Neural cell (in vitro differentiated cells): ENCODE results near the gene OAS3. TPM values are rescaled to one million over a fixed set of nuclear protein-coding genes. Genes with fewer than 3 reads are reported as not detected.

Experiments used
- H2AFZ ChIP-seq: fragments of 200-600, 300-800 bp; sonication (generic), shearing (Covaris generic); 2 replicates; pipeline ENCODE4 v1.6.0; 2014; ENCODE audit warnings: low read depth, mild to moderate bottlenecking, antibody characterized with exemption, low read length, moderate library complexity
- H3F3A ChIP-seq: fragments of 200-600 bp; shearing (Covaris generic); 2 replicates; pipeline ENCODE4 v1.6.1; 2016; ENCODE audit warnings: mild to moderate bottlenecking, moderate library complexity, mixed read lengths, antibody characterized with exemption, low read length; ENCODE audit not compliant: insufficient read depth, poor library complexity, severe bottlenecking
- H3K27ac ChIP-seq: fragments of 200-600, 300-800 bp; sonication (generic), shearing (Covaris generic); 2 replicates; pipeline ENCODE4 v1.5.1; 2014; ENCODE audit warnings: mild to moderate bottlenecking, low read length, moderate library complexity
- H3K27me3 ChIP-seq: fragments of 300-800, 200-600 bp; sonication (generic), shearing (Covaris generic); 2 replicates; pipeline ENCODE4 v1.6.0; 2014; ENCODE audit warnings: mild to moderate bottlenecking, low read depth, low read length, moderate library complexity; ENCODE audit not compliant: insufficient read depth
- H3K36me3 ChIP-seq: fragments of 300-800, 200-600 bp; sonication (generic), shearing (Covaris generic); 2 replicates; pipeline ENCODE4 v1.5.1; 2014; ENCODE audit warnings: mild to moderate bottlenecking, antibody characterized with exemption, low read length, moderate library complexity; ENCODE audit not compliant: insufficient read depth
- H3K4me2 ChIP-seq: fragments of 300-800, 200-600 bp; sonication (generic), shearing (Covaris generic); 2 replicates; pipeline ENCODE4 v1.6.0; 2014; ENCODE audit warnings: mild to moderate bottlenecking, low read length
- H3K4me3 ChIP-seq: fragments of 300-800, 200-600 bp; sonication (generic), shearing (Covaris generic); 2 replicates; pipeline ENCODE4 v1.5.1; 2014; ENCODE audit warnings: mild to moderate bottlenecking, low read length, moderate library complexity
- H3K79me2 ChIP-seq: fragments of 200-600 bp; shearing (Covaris generic); replicated peaks from 2 replicates; pipeline ENCODE4 v1.6.0; 2014; ENCODE audit warnings: mild to moderate bottlenecking, low read length, moderate library complexity; ENCODE audit not compliant: insufficient read depth
- H3K9ac ChIP-seq: fragments of 300-800, 200-600 bp; sonication (generic), shearing (Covaris generic); 2 replicates; pipeline ENCODE4 v1.6.1; 2016; ENCODE audit warnings: mild to moderate bottlenecking, low read length, mixed read lengths
- H3K9me2 ChIP-seq: fragments of 200-600 bp; shearing (Covaris generic); 2 replicates; pipeline ENCODE4 v1.6.1; 2016; ENCODE audit warnings: mild to moderate bottlenecking, low read length, mixed read lengths; ENCODE audit not compliant: insufficient read depth
- H3K9me3 ChIP-seq: fragments of 200-600, 300-800 bp; sonication (generic), shearing (Covaris generic); 2 replicates; pipeline ENCODE4 v1.6.1; 2016; ENCODE audit warnings: mild to moderate bottlenecking, mixed run types, low read length, moderate library complexity, mixed read lengths
- H4K20me1 ChIP-seq: fragments of 200-600 bp; shearing (Covaris generic); 2 replicates; pipeline ENCODE4 v1.6.1; 2016; ENCODE audit warnings: mild to moderate bottlenecking, mixed run types; ENCODE audit not compliant: insufficient read depth
- EP300 ChIP-seq: fragments of 450-650 bp; conservative IDR thresholded peaks from 2 replicates; pipeline ENCODE4 v1.6.1; 2014; ENCODE audit warnings: antibody characterized with exemption, mild to moderate bottlenecking, moderate library complexity; ENCODE audit not compliant: poor library complexity, severe bottlenecking
- EZH2 ChIP-seq: fragments of 200-600, 300-800 bp; shearing (Covaris generic), sonication (generic); IDR thresholded peaks from 2 replicates; pipeline ENCODE4 v1.6.1; 2014; ENCODE audit warnings: antibody characterized with exemption, low read length, borderline replicate concordance, mild to moderate bottlenecking; ENCODE audit not compliant: insufficient read depth, poor library complexity, severe bottlenecking
- MXI1 ChIP-seq: fragments of 450-650 bp; conservative IDR thresholded peaks from 2 replicates; pipeline ENCODE4 v1.6.1; 2014; ENCODE audit warnings: antibody characterized with exemption, mild to moderate bottlenecking; ENCODE audit not compliant: poor library complexity, severe bottlenecking
- POLR2AphosphoS5 ChIP-seq: IDR thresholded peaks from 2 replicates; pipeline ENCODE4 v1.6.1; 2012
- RAD21 ChIP-seq: fragments of 450-650 bp; conservative IDR thresholded peaks from 2 replicates; pipeline ENCODE4 v1.6.1; 2014; ENCODE audit warnings: antibody characterized with exemption, mild to moderate bottlenecking, moderate library complexity
- SMC3 ChIP-seq: fragments of 450-650 bp; conservative IDR thresholded peaks from 2 replicates; pipeline ENCODE4 v1.6.1; 2014; ENCODE audit warnings: antibody characterized with exemption, mild to moderate bottlenecking, moderate library complexity; ENCODE audit not compliant: poor library complexity
- TAF1 ChIP-seq: IDR thresholded peaks from 2 replicates; pipeline ENCODE4 v1.6.1; 2012; ENCODE audit warnings: low read depth
- polyA plus RNA-seq: library from polyadenylated mRNA; depleted of rRNA; stranded (reverse); fragments of >200 nt; gene quantifications from 2 replicates; pipeline ENCODE4 v1.2.3, GENCODE V29; 2014
- TF ChIP-seq, protein P1 (sequence below): IDR thresholded peaks from 2 replicates; pipeline ENCODE4 v1.6.1; 2012; ENCODE audit warnings: borderline replicate concordance
- TF ChIP-seq, protein P2 (sequence below): fragments of 450-650 bp; IDR thresholded peaks from 2 replicates; pipeline ENCODE4 v1.5.1; 2014; ENCODE audit warnings: antibody characterized with exemption, mild to moderate bottlenecking, moderate library complexity; ENCODE audit not compliant: poor library complexity, severe bottlenecking

Gene OAS3
- polyA plus RNA-seq, 1 donor from 2014 or later, result not detected

DNA sequence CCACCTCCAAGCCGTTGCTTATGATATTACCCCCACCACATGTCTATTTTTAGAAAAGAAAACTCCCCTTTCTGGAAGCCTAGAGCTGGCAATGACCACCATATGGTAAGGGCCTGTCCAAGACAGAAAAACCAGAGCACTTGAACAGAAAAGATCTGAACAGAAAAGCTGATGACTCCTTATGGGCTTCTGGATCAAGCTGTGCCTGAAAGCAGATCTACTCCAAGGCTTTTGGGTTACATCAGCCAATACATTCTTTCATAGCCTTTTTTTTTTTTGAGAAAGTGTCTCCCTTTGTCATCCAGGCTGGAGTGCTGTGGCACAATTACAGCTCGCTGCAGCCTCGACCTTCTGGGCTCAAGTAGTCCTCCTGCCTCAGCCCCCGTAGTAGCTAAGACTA lies 23.3 kb downstream of the OAS3 start:
- H3K9me3 ChIP-seq, result no peaks in the 10 kb centered on the region
- no peak overlapping the region for H3K4me3 ChIP-seq
- H3K4me2 ChIP-seq, result no peak overlapping the region
- no peaks in the 10 kb centered on the region for H3K27me3 ChIP-seq
- no peaks in the 10 kb centered on the region for H3F3A ChIP-seq
- H3K27ac ChIP-seq, result no peak overlapping the region
- no peaks in the 10 kb centered on the region for H3K36me3 ChIP-seq
- TF ChIP-seq, protein P1, sequence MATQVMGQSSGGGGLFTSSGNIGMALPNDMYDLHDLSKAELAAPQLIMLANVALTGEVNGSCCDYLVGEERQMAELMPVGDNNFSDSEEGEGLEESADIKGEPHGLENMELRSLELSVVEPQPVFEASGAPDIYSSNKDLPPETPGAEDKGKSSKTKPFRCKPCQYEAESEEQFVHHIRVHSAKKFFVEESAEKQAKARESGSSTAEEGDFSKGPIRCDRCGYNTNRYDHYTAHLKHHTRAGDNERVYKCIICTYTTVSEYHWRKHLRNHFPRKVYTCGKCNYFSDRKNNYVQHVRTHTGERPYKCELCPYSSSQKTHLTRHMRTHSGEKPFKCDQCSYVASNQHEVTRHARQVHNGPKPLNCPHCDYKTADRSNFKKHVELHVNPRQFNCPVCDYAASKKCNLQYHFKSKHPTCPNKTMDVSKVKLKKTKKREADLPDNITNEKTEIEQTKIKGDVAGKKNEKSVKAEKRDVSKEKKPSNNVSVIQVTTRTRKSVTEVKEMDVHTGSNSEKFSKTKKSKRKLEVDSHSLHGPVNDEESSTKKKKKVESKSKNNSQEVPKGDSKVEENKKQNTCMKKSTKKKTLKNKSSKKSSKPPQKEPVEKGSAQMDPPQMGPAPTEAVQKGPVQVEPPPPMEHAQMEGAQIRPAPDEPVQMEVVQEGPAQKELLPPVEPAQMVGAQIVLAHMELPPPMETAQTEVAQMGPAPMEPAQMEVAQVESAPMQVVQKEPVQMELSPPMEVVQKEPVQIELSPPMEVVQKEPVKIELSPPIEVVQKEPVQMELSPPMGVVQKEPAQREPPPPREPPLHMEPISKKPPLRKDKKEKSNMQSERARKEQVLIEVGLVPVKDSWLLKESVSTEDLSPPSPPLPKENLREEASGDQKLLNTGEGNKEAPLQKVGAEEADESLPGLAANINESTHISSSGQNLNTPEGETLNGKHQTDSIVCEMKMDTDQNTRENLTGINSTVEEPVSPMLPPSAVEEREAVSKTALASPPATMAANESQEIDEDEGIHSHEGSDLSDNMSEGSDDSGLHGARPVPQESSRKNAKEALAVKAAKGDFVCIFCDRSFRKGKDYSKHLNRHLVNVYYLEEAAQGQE, result no peak
- TF ChIP-seq RAD21, result no peak
- TF ChIP-seq POLR2AphosphoS5, result no peak
- TF ChIP-seq SMC3, result no peak
- no peak for TF ChIP-seq MXI1
- TF ChIP-seq, protein P2, sequence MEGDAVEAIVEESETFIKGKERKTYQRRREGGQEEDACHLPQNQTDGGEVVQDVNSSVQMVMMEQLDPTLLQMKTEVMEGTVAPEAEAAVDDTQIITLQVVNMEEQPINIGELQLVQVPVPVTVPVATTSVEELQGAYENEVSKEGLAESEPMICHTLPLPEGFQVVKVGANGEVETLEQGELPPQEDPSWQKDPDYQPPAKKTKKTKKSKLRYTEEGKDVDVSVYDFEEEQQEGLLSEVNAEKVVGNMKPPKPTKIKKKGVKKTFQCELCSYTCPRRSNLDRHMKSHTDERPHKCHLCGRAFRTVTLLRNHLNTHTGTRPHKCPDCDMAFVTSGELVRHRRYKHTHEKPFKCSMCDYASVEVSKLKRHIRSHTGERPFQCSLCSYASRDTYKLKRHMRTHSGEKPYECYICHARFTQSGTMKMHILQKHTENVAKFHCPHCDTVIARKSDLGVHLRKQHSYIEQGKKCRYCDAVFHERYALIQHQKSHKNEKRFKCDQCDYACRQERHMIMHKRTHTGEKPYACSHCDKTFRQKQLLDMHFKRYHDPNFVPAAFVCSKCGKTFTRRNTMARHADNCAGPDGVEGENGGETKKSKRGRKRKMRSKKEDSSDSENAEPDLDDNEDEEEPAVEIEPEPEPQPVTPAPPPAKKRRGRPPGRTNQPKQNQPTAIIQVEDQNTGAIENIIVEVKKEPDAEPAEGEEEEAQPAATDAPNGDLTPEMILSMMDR, result no peak
- no peak for TF ChIP-seq TAF1
- no peak for TF ChIP-seq EZH2
- TF ChIP-seq EP300, result no peak
- H3K9me2 ChIP-seq, result no peaks in the 10 kb centered on the region
- H3K79me2 ChIP-seq, result no peaks in the 10 kb centered on the region
- H3K9ac ChIP-seq, result no peak overlapping the region
- H4K20me1 ChIP-seq, result no peaks in the 10 kb centered on the region
- H2AFZ ChIP-seq, result no peak overlapping the region

DNA sequence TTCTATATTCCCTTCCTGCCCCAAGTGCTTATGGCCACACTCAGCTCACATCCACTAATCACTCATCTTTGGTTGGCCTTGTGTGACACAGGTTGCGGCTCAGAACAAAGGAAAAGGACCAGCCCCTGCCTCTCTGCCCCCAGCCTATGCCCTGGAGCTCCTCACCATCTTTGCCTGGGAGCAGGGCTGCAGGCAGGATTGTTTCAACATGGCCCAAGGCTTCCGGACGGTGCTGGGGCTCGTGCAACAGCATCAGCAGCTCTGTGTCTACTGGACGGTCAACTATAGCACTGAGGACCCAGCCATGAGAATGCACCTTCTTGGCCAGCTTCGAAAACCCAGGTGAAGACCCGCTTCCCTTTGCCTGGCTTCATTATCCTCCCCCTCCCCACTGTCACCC lies 24.3 kb downstream of the OAS3 start:
- no peak overlapping the region for H2AFZ ChIP-seq
- no peaks in the 10 kb centered on the region for H3F3A ChIP-seq
- no peak overlapping the region for H3K4me3 ChIP-seq
- H3K9ac ChIP-seq, result no peak overlapping the region
- no peak overlapping the region for H3K4me2 ChIP-seq
- no peaks in the 10 kb centered on the region for H3K9me3 ChIP-seq
- no peaks in the 10 kb centered on the region for H4K20me1 ChIP-seq
- no peak for TF ChIP-seq RAD21
- TF ChIP-seq, protein P2, result no peak
- TF ChIP-seq, protein P1, result no peak
- TF ChIP-seq MXI1, result no peak
- TF ChIP-seq POLR2AphosphoS5, result no peak
- TF ChIP-seq TAF1, result no peak
- no peak for TF ChIP-seq EP300
- no peak for TF ChIP-seq EZH2
- no peak for TF ChIP-seq SMC3
- H3K27me3 ChIP-seq, result no peaks in the 10 kb centered on the region
- no peaks in the 10 kb centered on the region for H3K79me2 ChIP-seq
- H3K27ac ChIP-seq, result no peak overlapping the region
- no peaks in the 10 kb centered on the region for H3K9me2 ChIP-seq
- no peaks in the 10 kb centered on the region for H3K36me3 ChIP-seq
